DND-41 (cell line): ENCODE results near the gene TGFBRAP1.

Experiments
- ATAC-seq: fragments of 200-7000 bp; cut with Tn5 transposase; 3 replicates; pipeline ENCODE4 v1.9.1; 2021; ENCODE audit warnings: low read depth; ENCODE audit not compliant: insufficient read depth
- DNase-seq: peaks from one replicate; pipeline ENCODE4 v3.0.0-alpha.2; 2020
- H2AFZ ChIP-seq: 2 replicates; pipeline ENCODE4 v1.6.0; 2012; ENCODE audit warnings: low read depth, low read length
- H3K27ac ChIP-seq: 2 replicates; pipeline ENCODE4 v1.5.1; 2012; ENCODE audit warnings: low read length, inconsistent platforms
- H3K27me3 ChIP-seq: fragments of 200-600 bp; sonication (generic); 2 replicates; pipeline ENCODE4 v1.6.0; 2012; ENCODE audit warnings: low read length, mild to moderate bottlenecking, inconsistent platforms; ENCODE audit not compliant: insufficient read depth, poor library complexity
- H3K36me3 ChIP-seq: 2 replicates; pipeline ENCODE4 v1.5.1; 2012; ENCODE audit warnings: low read length, inconsistent platforms; ENCODE audit not compliant: insufficient read depth
- H3K4me1 ChIP-seq: 2 replicates; pipeline ENCODE4 v1.5.1; 2012; ENCODE audit warnings: mild to moderate bottlenecking, low read length; ENCODE audit not compliant: insufficient read depth
- H3K4me2 ChIP-seq: 2 replicates; pipeline ENCODE4 v1.6.0; 2012; ENCODE audit warnings: mild to moderate bottlenecking, moderate library complexity, low read length, inconsistent platforms; ENCODE audit not compliant: insufficient read depth
- H3K4me3 ChIP-seq, 2 experiments: fragments of 200-600 bp in 1 of 2; shearing (Covaris generic) in 1 of 2; 2 replicates each; pipeline ENCODE4 v1.5.1; 2012 to 2016; ENCODE audit warnings: inconsistent platforms in 2 of 2, low read length in 2 of 2, mild to moderate bottlenecking in 2 of 2, low read depth in 1 of 2, moderate library complexity in 1 of 2
- H3K79me2 ChIP-seq: 2 replicates; pipeline ENCODE4 v1.6.0; 2012; ENCODE audit warnings: low read length, inconsistent platforms; ENCODE audit not compliant: insufficient read depth
- H3K9ac ChIP-seq: 2 replicates; pipeline ENCODE4 v1.6.0; 2012; ENCODE audit warnings: low read depth, mild to moderate bottlenecking, inconsistent platforms, low read length, moderate library complexity
- H3K9me3 ChIP-seq: 2 replicates; pipeline ENCODE4 v1.5.1; 2012; ENCODE audit warnings: low read length, moderate library complexity, mild to moderate bottlenecking, inconsistent platforms; ENCODE audit not compliant: insufficient read depth, severe bottlenecking
- H4K20me1 ChIP-seq: 2 replicates; pipeline ENCODE4 v1.6.0; 2012; ENCODE audit warnings: low read length; ENCODE audit not compliant: insufficient read depth
- EZH2 ChIP-seq: IDR thresholded peaks from 3 replicates; pipeline ENCODE4 v1.6.1; 2012; ENCODE audit warnings: borderline replicate concordance, low read depth, mild to moderate bottlenecking, moderate library complexity, low read length, inconsistent platforms; ENCODE audit not compliant: severe bottlenecking
- TF ChIP-seq, protein P1 (sequence below): IDR thresholded peaks from 2 replicates; pipeline ENCODE4 v1.5.1; 2012; ENCODE audit warnings: borderline replicate concordance, low read length, moderate library complexity, mild to moderate bottlenecking; ENCODE audit not compliant: poor library complexity, severe bottlenecking; ENCODE audit errors: extremely low read depth

The TGFBRAP1 gene

DNA sequence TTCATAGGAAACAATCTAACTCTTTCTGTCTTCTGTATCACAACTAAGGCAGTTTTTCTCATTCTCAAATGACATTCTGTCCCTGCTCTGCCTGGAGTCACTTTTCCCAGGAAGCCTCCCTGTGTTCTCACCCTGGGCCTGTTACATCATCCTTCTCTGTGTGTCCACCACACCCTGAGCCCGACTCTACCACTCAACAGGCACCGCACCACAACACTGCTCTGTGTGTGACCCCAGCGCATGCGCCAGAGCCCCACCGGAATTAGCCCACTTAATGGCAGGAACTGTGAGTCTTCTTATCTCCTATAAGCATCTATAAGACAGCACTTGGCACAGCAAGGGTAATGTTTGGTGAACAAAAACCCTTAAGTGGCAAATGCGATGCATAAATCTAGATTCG is 32.3 kb downstream of the TGFBRAP1 start:
- Histone ChIP-seq H3K27ac (no peak overlapping the region), H3K9ac (no peak overlapping the region), H3K4me3 (no peak overlapping the region), H2AFZ (no peak overlapping the region), H3K4me1 (no peaks in the 10 kb centered on the region), H3K36me3 (peaks cover 50% of the 10 kb centered on the region), H3K79me2 (peaks cover 27% of the 10 kb centered on the region), H4K20me1 (no peaks in the 10 kb centered on the region; the same call in 1 of the 2 replicates), H3K9me3 (no peaks in the 10 kb centered on the region), H3K27me3 (no peaks in the 10 kb centered on the region), H3K4me2 (no peak overlapping the region)
- TF ChIP-seq EZH2: no peak
- TF ChIP-seq, protein P1, sequence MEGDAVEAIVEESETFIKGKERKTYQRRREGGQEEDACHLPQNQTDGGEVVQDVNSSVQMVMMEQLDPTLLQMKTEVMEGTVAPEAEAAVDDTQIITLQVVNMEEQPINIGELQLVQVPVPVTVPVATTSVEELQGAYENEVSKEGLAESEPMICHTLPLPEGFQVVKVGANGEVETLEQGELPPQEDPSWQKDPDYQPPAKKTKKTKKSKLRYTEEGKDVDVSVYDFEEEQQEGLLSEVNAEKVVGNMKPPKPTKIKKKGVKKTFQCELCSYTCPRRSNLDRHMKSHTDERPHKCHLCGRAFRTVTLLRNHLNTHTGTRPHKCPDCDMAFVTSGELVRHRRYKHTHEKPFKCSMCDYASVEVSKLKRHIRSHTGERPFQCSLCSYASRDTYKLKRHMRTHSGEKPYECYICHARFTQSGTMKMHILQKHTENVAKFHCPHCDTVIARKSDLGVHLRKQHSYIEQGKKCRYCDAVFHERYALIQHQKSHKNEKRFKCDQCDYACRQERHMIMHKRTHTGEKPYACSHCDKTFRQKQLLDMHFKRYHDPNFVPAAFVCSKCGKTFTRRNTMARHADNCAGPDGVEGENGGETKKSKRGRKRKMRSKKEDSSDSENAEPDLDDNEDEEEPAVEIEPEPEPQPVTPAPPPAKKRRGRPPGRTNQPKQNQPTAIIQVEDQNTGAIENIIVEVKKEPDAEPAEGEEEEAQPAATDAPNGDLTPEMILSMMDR: no peak
- ATAC-seq (no peak), DNase-seq (no peak)

DNA sequence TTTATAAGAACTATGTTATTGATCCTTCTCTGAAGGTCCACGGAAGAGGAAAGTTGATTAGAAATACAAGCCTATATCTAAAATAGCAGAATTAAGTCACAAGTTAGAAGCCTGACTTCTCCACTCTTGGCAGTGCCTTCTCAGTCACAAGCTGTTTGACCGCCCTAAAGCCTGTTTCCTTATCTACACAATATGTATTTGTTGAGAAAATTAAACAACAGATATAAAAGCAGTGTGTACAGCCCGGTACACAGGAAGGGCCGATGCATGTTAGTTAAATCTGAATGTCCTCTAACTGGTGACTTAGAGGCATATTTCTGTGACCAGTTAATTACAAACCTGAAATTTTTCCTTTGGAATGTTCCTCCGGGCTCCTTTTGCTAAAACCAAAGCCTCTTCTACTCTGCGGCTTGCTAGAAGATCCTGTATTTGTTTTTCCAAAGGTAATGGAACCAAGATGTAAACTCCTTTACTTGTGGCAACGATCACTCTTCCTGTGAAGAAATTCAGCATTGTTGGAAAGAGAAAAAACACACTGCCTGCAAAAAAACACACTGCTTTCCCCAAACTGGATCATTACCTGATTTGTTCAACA is 33.4 kb downstream of the TGFBRAP1 start:
- peaks cover 61% of the 10 kb centered on the region for H3K36me3 ChIP-seq

DNA sequence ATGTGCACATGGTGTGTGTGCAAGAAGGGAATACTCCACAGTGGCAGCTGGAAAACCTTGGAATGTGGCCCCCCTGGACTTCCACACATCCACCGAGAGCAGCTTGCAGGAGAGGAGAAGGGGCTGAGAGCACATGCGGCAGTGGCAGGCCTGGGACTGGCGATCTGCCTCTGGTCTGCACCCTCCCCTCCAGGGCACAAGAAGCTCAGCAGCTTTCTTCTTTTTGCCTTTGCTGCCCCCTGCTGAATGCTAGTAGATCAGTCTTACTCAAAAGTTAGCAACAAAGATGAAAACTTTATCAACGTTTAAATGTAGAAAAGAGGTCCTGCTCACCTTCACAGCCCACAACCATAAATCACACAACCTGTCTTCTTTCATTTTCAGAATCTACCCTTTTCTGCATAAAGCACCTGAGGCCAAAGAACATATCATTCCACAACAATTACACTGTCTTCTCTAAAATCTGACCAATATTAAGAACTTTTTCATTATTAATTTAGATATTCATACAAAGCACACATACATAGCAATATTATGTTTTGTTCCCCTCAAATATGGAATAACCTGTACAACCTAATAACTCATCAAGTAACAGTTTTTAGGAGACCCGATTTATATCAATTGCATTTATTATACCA is 34.6 kb downstream of the TGFBRAP1 start:
- peaks cover 8% of the 10 kb centered on the region; the same call in 1 of the 2 replicates for H3K79me2 ChIP-seq
- H3K4me3 ChIP-seq: no peak overlapping the region
- no peaks in the 10 kb centered on the region for H3K27me3 ChIP-seq
- H3K36me3 ChIP-seq: peaks cover 73% of the 10 kb centered on the region
- peak; percentile 58 for DNase-seq
- no peaks in the 10 kb centered on the region; the same call in 1 of the 2 replicates for H4K20me1 ChIP-seq
- H2AFZ ChIP-seq: no peak overlapping the region
- H3K9me3 ChIP-seq: no peaks in the 10 kb centered on the region
- H3K9ac ChIP-seq: no peak overlapping the region
- TF ChIP-seq, protein P1: peak; percentile 68
- TF ChIP-seq EZH2: no peak
- ATAC-seq: peak; percentile 91
- no peak overlapping the region for H3K4me2 ChIP-seq
- no peaks in the 10 kb centered on the region for H3K4me1 ChIP-seq
- H3K27ac ChIP-seq: no peak overlapping the region

More for the DNA sequence above, 33.4 kb downstream of the TGFBRAP1 start:
- Histone ChIP-seq H4K20me1 (no peaks in the 10 kb centered on the region; the same call in 1 of the 2 replicates), H3K4me2 (no peak overlapping the region), H3K9me3 (no peaks in the 10 kb centered on the region), H2AFZ (no peak overlapping the region), H3K27me3 (no peaks in the 10 kb centered on the region), H3K4me1 (no peaks in the 10 kb centered on the region), H3K27ac (no peak overlapping the region), H3K79me2 (peaks cover 16% of the 10 kb centered on the region), H3K9ac (no peak overlapping the region), H3K4me3 (no peak overlapping the region)
- DNase-seq: no peak
- ATAC-seq: no peak
- no peak for TF ChIP-seq EZH2
- TF ChIP-seq, protein P1: no peak
